Activated naive CD8-positive, alpha-beta T cell treated with anti-CD3 and anti-CD28 coated beads, Interleukin-2, amount 50 U/mL, for 24 hours (primary cell): ENCODE measurements around the gene MICAL1.

Experiments
- ATAC-seq: fragments of 150-1000 bp; cut with Tn5 transposase; one replicate; pipeline ENCODE4 v1.10.0; 2021
- DNase-seq: peaks from one replicate; pipeline ENCODE4 v3.0.0; 2021
- H3K27ac Mint-ChIP-seq: one replicate; pipeline ENCODE4 v1.8.0; 2021; ENCODE audit warnings: mild to moderate bottlenecking, mixed read lengths
- H3K27me3 Mint-ChIP-seq: one replicate; pipeline ENCODE4 v1.8.0; 2021; ENCODE audit warnings: mixed read lengths
- H3K36me3 Mint-ChIP-seq: one replicate; pipeline ENCODE4 v1.8.0; 2021; ENCODE audit warnings: low read depth, mixed read lengths
- H3K4me1 Mint-ChIP-seq: one replicate; pipeline ENCODE4 v1.8.0; 2021; ENCODE audit warnings: mixed read lengths
- H3K4me3 Mint-ChIP-seq: one replicate; pipeline ENCODE4 v1.8.0; 2021; ENCODE audit warnings: mild to moderate bottlenecking, moderate library complexity, mixed read lengths
- H3K9me3 Mint-ChIP-seq: one replicate; pipeline ENCODE4 v1.8.0; 2021; ENCODE audit warnings: mixed read lengths

Gene MICAL1

GRCh38 chr6:109482905-109483734, 27.5 kb upstream of the MICAL1 start, which contains the start of gene ZBTB24:
Gene ZBTB24, minus strand, starts transcription at chr6:109483219. Its CDS starts 1,193 bp downstream, at chr6:109482026.
- peaks cover 1% of the 10 kb centered on the region for H3K27me3 Mint-ChIP-seq
- peak; percentile 89 for DNase-seq
- H3K27ac Mint-ChIP-seq = peak within 1 kb of the TSS; percentile 93
- H3K9me3 Mint-ChIP-seq = no peaks in the 10 kb centered on the region
- peak within 1 kb of the TSS; percentile 96 for H3K4me3 Mint-ChIP-seq
- peak; percentile 82 for ATAC-seq
- peaks cover 42% of the 10 kb centered on the region for H3K4me1 Mint-ChIP-seq
- peaks cover 37% of the 10 kb centered on the region for H3K36me3 Mint-ChIP-seq

DNA sequence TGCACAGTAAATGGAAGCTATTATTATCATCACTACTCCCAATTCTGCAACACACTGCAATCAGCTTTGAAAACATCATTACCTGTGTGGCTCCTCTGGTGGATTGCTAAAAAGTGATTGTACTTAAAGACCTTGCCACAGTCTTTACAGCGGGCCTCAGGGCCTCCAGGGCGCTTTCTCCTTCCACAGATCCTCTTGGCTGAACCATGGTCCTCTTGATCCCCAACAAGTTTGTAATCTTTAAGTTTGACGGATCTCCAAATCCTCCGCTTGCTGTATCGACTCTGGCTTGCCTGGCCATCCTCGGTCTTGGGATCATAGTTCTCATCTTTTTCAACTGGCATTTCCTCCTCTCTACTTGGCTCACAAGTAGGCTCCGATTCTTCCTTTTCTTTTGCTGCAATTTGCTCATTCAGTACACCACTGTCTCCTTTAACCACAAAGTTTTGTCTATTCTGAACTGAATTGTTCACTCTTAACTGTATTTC, 25.5 kb upstream of the MICAL1 start:
- ATAC-seq = no peak
- Mint-ChIP-seq H3K36me3 (peaks cover 57% of the 10 kb centered on the region), H3K9me3 (no peaks in the 10 kb centered on the region), H3K4me3 (peak overlapping the region; percentile 96), H3K27me3 (peaks cover 1% of the 10 kb centered on the region), H3K27ac (peak overlapping the region; percentile 6), H3K4me1 (peaks cover 61% of the 10 kb centered on the region)
- DNase-seq = no peak

DNA sequence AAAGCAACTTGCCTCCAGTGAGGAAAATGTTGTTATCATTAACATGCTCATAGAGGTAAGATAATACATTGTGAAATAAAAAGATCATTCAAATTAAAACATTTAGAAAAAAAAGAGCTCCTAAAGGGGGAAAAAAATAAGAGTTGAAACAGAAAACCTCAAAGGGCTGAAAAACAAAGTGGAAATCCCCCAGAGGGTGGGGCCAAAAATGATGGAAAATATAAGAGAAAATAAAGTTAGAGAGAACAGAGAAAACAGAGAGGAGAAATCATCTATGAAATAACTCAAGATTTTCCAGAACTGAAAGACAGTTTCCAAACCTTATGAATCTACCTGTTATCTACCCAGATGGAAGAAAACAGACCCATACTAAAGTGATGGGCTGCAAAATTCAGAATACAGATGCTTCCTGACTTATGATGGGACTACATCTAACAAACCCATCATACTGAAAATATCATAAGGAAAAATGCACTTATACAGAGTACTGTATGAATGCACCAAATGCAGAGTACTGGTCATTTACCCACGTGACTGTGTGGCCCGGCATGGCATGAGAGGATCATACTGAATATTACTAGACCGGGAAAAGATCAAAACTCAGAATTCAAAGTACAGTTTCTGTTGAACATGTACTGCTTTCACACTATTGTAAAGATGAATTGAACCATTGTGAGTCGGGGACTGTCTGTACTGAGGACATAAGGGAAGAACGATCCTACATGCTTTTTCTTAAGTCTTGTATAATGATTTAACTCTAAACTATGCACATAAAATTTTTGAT, 23.5 kb upstream of the MICAL1 start:
- peaks cover 71% of the 10 kb centered on the region for H3K36me3 Mint-ChIP-seq

GRCh38 chr6:109478222-109478805, 22.7 kb upstream of the MICAL1 start:
- no peak for ATAC-seq
- peaks cover 77% of the 10 kb centered on the region for H3K4me1 Mint-ChIP-seq
- peak overlapping the region; percentile 94 for H3K27ac Mint-ChIP-seq

More for the DNA sequence above, 23.5 kb upstream of the MICAL1 start:
- ATAC-seq (no peak), DNase-seq (no peak)
- peak overlapping the region; percentile 96 for H3K4me3 Mint-ChIP-seq
- no peaks in the 10 kb centered on the region for H3K9me3 Mint-ChIP-seq
- peaks cover 75% of the 10 kb centered on the region for H3K4me1 Mint-ChIP-seq
- H3K27ac Mint-ChIP-seq = peak overlapping the region; percentile 94
- H3K27me3 Mint-ChIP-seq = no peaks in the 10 kb centered on the region

DNA sequence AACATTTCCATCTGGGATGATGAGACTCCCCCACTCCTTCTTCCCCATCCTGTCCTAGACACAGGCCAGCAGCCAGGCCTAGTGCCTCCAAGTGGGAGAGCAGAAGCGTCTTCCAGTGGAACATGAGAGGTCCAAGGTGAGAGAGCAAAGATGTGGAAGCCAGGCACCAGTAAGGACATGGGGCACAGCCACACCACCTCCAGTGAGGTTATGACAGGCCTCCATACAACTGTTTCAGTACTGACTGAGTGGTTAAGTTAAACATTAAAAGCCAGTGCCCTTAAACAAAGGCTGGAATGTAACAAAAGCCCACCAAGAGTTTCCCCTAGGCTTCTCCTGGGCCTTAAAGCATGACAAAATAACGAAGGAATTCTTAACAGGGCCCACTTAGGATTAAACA, 22.2 kb upstream of the MICAL1 start:
- peaks cover 84% of the 10 kb centered on the region for H3K36me3 Mint-ChIP-seq
- H3K27ac Mint-ChIP-seq = peak overlapping the region; percentile 94
- peaks cover 83% of the 10 kb centered on the region for H3K4me1 Mint-ChIP-seq
- peak; percentile 41 for ATAC-seq
- H3K4me3 Mint-ChIP-seq = peak overlapping the region; percentile 96
- H3K27me3 Mint-ChIP-seq = no peaks in the 10 kb centered on the region
- no peaks in the 10 kb centered on the region for H3K9me3 Mint-ChIP-seq
- no peak for DNase-seq

More at GRCh38 chr6:109478222-109478805, 22.7 kb upstream of the MICAL1 start:
- H3K9me3 Mint-ChIP-seq = no peaks in the 10 kb centered on the region
- H3K36me3 Mint-ChIP-seq = peaks cover 78% of the 10 kb centered on the region
- no peaks in the 10 kb centered on the region for H3K27me3 Mint-ChIP-seq
- peak overlapping the region; percentile 96 for H3K4me3 Mint-ChIP-seq
- DNase-seq = no peak

DNA sequence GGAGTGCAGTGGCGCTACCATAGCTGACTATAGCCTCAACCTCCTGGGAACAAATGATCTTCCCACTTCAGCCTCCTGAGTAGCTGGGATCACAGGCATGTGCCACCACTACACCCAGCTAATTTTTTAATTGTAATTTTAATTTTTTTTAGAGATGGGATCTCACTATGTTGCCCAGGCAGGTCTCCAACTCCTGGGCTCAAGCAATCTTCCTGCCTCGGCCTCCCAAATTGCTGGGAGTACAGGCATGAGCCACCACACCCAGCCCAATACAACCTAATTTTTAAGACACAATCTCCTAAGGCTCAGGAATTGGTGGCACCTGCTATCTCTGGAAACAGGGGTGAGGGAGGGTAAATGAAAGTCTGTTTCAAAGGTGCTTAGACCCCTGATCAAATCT, 21.6 kb upstream of the MICAL1 start:
- peak overlapping the region; percentile 94 for H3K27ac Mint-ChIP-seq
- no peaks in the 10 kb centered on the region for H3K27me3 Mint-ChIP-seq
- H3K36me3 Mint-ChIP-seq = peaks cover 87% of the 10 kb centered on the region
- ATAC-seq (no peak), DNase-seq (no peak)
- H3K9me3 Mint-ChIP-seq = no peaks in the 10 kb centered on the region
- H3K4me3 Mint-ChIP-seq = peak overlapping the region; percentile 96
- peaks cover 87% of the 10 kb centered on the region for H3K4me1 Mint-ChIP-seq

DNA sequence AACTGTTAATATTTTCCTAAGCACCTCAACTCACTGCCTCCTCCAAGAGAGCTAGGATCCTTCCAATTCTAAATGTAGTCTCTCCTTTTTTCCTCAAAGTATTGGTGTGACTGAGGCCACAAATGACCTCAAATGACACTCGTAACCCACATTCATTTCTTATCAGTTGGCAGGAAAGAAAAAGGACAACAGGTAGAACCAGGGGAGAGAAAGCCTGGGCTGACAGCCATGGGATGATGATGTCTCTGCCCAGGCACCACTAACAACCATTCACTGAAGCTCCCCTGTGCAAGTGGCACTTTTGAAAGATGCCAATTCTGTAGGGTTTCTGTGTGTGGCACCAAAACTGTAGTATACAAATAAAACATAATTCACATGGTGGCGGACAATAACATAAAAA, 20.1 kb upstream of the MICAL1 start:
- Mint-ChIP-seq H3K36me3 (peaks cover 89% of the 10 kb centered on the region), H3K4me1 (peaks cover 86% of the 10 kb centered on the region), H3K27ac (peak overlapping the region; percentile 73), H3K9me3 (no peaks in the 10 kb centered on the region), H3K27me3 (no peaks in the 10 kb centered on the region), H3K4me3 (no peak overlapping the region)
- DNase-seq (no peak), ATAC-seq (no peak)

DNA sequence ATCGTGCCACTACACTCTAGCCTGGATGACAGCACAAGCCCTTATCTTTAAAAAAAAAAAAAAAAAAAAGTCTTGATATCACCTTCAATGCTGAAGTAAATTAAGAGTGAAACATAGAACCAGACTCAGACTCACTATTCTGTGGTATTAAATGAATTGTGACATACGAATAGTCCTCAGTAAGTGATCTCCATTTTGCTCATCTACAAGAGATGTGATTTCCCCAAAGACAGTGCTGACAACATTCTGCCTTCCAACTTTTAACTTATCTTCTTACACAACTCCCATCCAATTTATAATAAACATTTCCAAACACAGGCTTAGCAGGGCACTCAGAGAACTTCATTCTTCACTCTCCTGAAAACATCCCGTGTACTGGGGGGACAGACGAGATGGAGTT, 19.4 kb upstream of the MICAL1 start:
- Mint-ChIP-seq H3K4me1 (peaks cover 80% of the 10 kb centered on the region), H3K36me3 (peaks cover 90% of the 10 kb centered on the region), H3K4me3 (peak overlapping the region; percentile 35), H3K27me3 (no peaks in the 10 kb centered on the region), H3K27ac (peak overlapping the region; percentile 73), H3K9me3 (no peaks in the 10 kb centered on the region)
- ATAC-seq = no peak
- no peak for DNase-seq

DNA sequence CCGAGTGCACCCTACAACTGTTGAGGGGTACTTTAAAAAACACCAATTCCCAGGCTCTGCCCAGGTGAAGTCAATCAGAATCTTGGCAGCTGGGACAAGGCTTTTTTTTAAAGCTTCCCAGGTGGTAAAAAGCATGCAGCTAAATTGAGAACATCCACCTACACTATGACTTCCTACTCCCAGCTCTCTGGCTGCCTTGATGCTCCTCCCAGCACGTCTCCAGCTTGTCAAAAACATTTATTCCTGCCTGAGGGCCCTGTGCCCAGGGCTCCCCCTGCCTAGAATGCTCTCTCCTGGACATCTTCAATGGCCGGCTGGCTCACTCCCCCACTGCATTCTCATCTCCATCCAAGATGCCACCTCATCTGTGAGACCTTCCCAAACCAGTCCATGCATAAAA, 17.5 kb upstream of the MICAL1 start:
- H3K9me3 Mint-ChIP-seq = no peaks in the 10 kb centered on the region
- peak overlapping the region; percentile 70 for H3K27ac Mint-ChIP-seq
- H3K4me1 Mint-ChIP-seq = peaks cover 68% of the 10 kb centered on the region
- ATAC-seq (no peak), DNase-seq (no peak)
- H3K36me3 Mint-ChIP-seq = peaks cover 85% of the 10 kb centered on the region
- H3K27me3 Mint-ChIP-seq = no peaks in the 10 kb centered on the region
- H3K4me3 Mint-ChIP-seq = no peak overlapping the region

DNA sequence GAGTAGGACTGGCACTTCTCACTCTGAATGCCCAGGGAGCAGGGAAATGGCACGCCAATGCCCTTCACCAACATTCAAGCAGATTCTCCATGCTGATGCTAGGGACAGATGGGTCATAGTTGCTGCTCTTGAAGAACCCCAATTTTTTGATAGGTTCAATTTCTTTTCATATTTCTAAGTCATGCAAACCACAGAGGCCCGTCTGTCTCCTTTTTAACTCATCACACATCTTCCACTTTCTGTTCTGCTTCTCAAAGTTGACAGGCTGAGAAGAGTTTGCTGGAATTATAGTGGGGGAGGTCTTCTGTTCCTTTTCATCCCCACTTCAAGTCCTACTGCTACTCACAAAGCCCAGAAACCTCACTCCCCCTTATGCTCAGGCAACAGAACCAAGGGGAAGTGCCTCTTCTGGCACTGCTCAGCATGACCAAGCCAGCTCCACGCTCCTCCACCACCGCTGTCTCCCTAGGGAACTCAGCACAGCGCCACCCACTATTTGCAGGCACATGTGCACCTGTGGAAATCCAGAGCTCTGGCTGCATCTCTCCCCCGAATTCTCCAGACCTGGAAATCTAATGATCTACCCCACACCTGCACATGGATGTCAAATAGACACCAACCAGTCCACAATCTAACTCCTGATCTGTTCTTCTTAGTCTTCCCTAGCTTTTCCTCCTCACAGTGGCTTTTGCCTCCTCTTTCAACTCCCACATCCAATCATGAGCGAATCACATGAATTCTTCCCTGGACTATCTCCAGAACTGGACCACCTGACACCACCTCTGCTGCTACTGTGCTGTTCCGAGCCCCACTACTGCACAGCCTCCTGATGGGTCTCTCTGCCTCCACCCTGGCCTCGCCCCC, 16.8 kb upstream of the MICAL1 start:
- Mint-ChIP-seq H3K4me1 (peaks cover 65% of the 10 kb centered on the region), H3K27ac (peak overlapping the region; percentile 64), H3K36me3 (peaks cover 85% of the 10 kb centered on the region), H3K27me3 (no peaks in the 10 kb centered on the region), H3K4me3 (peak overlapping the region; percentile 15), H3K9me3 (no peaks in the 10 kb centered on the region)
- DNase-seq (no peak), ATAC-seq (peak; percentile 33)

DNA sequence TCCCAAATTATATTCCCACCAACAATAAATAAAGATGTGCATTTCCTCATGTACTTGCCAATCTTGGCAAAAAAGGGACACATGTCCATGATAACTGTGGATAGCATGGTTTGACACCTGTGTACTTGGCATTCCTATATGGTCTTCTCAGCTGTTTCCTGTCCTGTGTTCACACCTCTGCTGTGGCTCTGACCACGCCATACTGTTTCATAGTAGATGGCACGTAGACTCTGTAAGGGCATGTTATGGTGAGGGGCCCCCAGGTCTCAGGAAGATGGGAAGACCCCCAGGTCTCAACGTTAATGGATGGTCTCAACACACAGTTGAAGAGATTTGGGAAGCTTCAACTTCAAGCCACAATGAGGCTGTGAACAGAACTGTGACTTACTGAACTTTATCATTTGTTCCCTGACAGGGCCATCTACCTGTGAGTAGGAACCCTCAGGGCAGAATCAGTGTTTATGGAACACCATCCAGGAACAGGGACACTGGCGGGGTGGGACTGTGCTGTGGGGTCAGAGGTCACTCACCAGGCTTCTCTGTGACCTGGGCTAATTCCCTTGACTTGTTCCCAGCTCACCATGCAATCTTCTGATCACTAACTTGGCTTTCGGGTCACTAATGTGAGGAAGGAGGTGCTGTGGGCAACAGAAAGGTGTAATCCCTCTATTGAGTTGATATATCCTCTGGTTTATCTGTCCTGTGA, 15.7 kb upstream of the MICAL1 start:
- Mint-ChIP-seq H3K9me3 (no peaks in the 10 kb centered on the region), H3K27me3 (no peaks in the 10 kb centered on the region), H3K4me3 (no peak overlapping the region), H3K27ac (peak overlapping the region; percentile 40), H3K4me1 (peaks cover 61% of the 10 kb centered on the region), H3K36me3 (peaks cover 81% of the 10 kb centered on the region)
- ATAC-seq = no peak
- DNase-seq = no peak

DNA sequence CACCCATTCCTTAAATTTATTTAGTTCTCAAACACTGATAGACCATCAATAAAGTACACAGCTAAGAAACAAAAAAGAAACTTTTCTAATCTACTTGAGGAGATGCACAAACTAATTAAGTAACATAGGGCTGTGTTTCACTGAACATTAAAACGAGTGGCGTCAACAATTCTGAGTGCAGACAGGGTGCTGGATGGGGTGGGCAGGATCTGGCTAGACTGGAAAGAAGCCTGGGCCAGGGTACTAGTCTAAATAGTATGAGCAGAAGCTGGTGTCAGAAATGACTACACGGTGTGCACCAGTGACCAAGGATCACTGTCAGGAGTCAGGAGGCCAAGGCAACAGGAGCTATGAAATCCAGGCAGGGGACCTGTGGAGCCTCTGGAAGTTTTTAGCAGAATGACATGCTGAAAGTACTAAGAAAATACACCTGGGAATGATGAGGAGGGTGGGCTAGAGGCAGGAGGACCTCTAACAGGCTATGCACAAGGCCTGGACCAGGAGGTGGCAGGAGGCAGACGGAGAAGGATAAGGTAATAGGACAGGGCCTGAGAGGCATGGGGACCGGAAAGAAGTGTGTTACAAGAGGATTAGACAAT, 14.1 kb upstream of the MICAL1 start:
- no peak overlapping the region for H3K4me3 Mint-ChIP-seq
- no peak for ATAC-seq
- no peaks in the 10 kb centered on the region for H3K9me3 Mint-ChIP-seq
- H3K36me3 Mint-ChIP-seq = peaks cover 81% of the 10 kb centered on the region
- H3K27ac Mint-ChIP-seq = no peak overlapping the region
- no peak for DNase-seq
- H3K27me3 Mint-ChIP-seq = no peaks in the 10 kb centered on the region
- peaks cover 60% of the 10 kb centered on the region for H3K4me1 Mint-ChIP-seq

DNA sequence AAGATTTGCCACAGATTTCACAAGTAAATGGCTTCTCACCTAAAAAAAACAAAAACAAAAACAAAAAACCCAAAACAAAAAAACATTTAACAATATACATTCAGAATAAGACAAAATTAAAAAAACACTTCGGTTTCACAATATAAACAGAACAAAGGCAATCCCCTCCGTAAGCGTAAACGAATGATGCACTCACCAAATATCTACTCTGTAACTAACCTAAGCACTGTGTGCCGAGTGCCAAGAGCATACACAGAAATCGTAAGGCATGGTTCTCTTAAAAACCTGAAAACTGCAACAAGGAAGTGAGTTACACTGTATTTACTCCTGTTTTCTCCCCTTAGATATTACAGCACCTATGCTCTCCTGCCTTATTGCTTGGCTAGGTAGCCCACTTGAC, 12.1 kb upstream of the MICAL1 start:
- peaks cover 83% of the 10 kb centered on the region for H3K36me3 Mint-ChIP-seq
- H3K27ac Mint-ChIP-seq = no peak overlapping the region
- no peaks in the 10 kb centered on the region for H3K27me3 Mint-ChIP-seq
- H3K4me3 Mint-ChIP-seq = no peak overlapping the region
- no peaks in the 10 kb centered on the region for H3K9me3 Mint-ChIP-seq
- no peak for ATAC-seq
- H3K4me1 Mint-ChIP-seq = peaks cover 54% of the 10 kb centered on the region
- DNase-seq = no peak
